ENCODE measurements around the gene OSBPL8.

DNA sequence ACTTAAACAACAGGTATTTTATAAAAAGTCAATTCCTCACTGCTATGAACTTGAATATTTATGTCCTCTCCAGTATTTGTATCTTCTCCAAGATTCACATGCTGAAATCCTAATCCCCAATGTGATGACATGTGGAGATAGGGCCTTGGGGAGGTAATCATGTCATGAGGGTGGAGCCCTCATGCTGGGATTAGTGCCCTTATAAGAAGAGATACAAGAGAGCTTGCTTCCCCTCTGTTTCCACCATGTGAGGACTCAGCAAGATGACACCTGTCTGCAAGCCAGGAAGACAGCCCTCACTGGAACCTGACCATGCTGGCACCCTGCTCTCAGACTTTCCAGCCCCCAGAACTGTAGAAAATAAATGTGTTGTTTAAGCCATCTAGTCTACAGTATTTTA is 36.2 kb downstream of the OSBPL8 start:
- TF ChIP-seq, protein P1, sequence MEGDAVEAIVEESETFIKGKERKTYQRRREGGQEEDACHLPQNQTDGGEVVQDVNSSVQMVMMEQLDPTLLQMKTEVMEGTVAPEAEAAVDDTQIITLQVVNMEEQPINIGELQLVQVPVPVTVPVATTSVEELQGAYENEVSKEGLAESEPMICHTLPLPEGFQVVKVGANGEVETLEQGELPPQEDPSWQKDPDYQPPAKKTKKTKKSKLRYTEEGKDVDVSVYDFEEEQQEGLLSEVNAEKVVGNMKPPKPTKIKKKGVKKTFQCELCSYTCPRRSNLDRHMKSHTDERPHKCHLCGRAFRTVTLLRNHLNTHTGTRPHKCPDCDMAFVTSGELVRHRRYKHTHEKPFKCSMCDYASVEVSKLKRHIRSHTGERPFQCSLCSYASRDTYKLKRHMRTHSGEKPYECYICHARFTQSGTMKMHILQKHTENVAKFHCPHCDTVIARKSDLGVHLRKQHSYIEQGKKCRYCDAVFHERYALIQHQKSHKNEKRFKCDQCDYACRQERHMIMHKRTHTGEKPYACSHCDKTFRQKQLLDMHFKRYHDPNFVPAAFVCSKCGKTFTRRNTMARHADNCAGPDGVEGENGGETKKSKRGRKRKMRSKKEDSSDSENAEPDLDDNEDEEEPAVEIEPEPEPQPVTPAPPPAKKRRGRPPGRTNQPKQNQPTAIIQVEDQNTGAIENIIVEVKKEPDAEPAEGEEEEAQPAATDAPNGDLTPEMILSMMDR (conservative IDR thresholded peaks at IDR 0.05 in 1 of 2, IDR thresholded peaks at IDR 0.05 in 1 of 2; ENCODE audit: extremely low read depth in 1 of 2, insufficient read depth in 1 of 2, low read depth in 1 of 2, low read length in 2 of 2), result no peak
- TF ChIP-seq EZH2 (IDR thresholded peaks at IDR 0.05; ENCODE audit: borderline replicate concordance, low read length), result no peak
